Caco-2 (cell line): ENCODE measurements around the gene DDX51. TPM values are rescaled to one million over a fixed set of nuclear protein-coding genes. Genes with fewer than 3 reads are reported as not detected.

Experiments used
- BruUV-seq: library from RNA; stranded (reverse); fragments of 400-500 nt; replicated peaks from 2 replicates; lab custom pipeline; 2021; lab: Mats Ljungman, UMichigan
- CTCF ChIA-PET: fragments of 300-600 bp; sonication (Branson Sonifier 250); formaldehyde crosslinking; loops from one replicate; lab custom pipeline; 2022; ENCODE audit warnings: antibody characterized with exemption; lab: Charles Lee
- POLR2A ChIA-PET: fragments of 300-600 bp; sonication (Branson Sonifier 250); formaldehyde crosslinking; loops from one replicate; lab custom pipeline; 2022; ENCODE audit warnings: antibody characterized with exemption; lab: Charles Lee
- DNase-seq, 2 experiments: peaks; one replicate each; pipeline versions ENCODE4 v3.0.0 to v3.0.0-alpha.2; 2020 to 2022
- H3K27me3 ChIP-seq: replicated peaks from 2 replicates; pipeline ENCODE4 v1.6.0; 2011; ENCODE audit warnings: low read length; ENCODE audit not compliant: control insufficient read depth, insufficient read depth
- H3K36me3 ChIP-seq: 2 replicates; pipeline ENCODE4 v1.5.1; 2011; ENCODE audit warnings: low read length; ENCODE audit not compliant: control insufficient read depth, insufficient read depth
- H3K4me1 ChIP-seq: fragments of 250-450 bp; sonication (Bioruptor Pico); 2 replicates; pipeline ENCODE4 v1.5.1; 2020; ENCODE audit warnings: mild to moderate bottlenecking
- H3K4me3 ChIP-seq: 2 replicates; pipeline ENCODE4 v1.5.1; 2011; ENCODE audit warnings: low read depth, mild to moderate bottlenecking, control low read depth, low read length
- H3K9me3 ChIP-seq: fragments of 250-450 bp; sonication (Bioruptor Pico); 2 replicates; pipeline ENCODE4 v1.5.1; 2020; ENCODE audit warnings: mild to moderate bottlenecking, moderate library complexity
- H3K27ac Mint-ChIP-seq: one replicate; pipeline ENCODE4 v1.8.0; 2022; ENCODE audit warnings: mixed read lengths; ENCODE audit not compliant: unreplicated experiment
- H3K27me3 Mint-ChIP-seq: one replicate; pipeline ENCODE4 v1.8.0; 2022; ENCODE audit warnings: mixed read lengths; ENCODE audit not compliant: insufficient read depth, unreplicated experiment
- H3K36me3 Mint-ChIP-seq: one replicate; pipeline ENCODE4 v1.8.0; 2022; ENCODE audit warnings: mild to moderate bottlenecking, mixed read lengths; ENCODE audit not compliant: insufficient read depth, unreplicated experiment
- H3K4me1 Mint-ChIP-seq: one replicate; pipeline ENCODE4 v1.8.0; 2022; ENCODE audit warnings: low read depth, mixed read lengths; ENCODE audit not compliant: unreplicated experiment
- H3K4me3 Mint-ChIP-seq: one replicate; pipeline ENCODE4 v1.8.0; 2022; ENCODE audit warnings: mild to moderate bottlenecking, moderate library complexity, mixed read lengths; ENCODE audit not compliant: unreplicated experiment
- H3K9me3 Mint-ChIP-seq: one replicate; pipeline ENCODE4 v1.8.0; 2022; ENCODE audit warnings: mixed read lengths; ENCODE audit not compliant: unreplicated experiment
- CTCF ChIP-seq, 2 experiments: fragments of 200-600 bp in 1 of 2; IDR thresholded peaks; 1 replicate in 1 of 2; 2 replicates in 1 of 2; pipeline versions ENCODE4 v1.5.1 to v1.8.0; 2011 to 2022; ENCODE audit warnings: antibody characterized with exemption in 1 of 2, control low read depth in 1 of 2, inconsistent platforms in 1 of 2, low read depth in 1 of 2, low read length in 1 of 2, mild to moderate bottlenecking in 1 of 2, moderate library complexity in 1 of 2; ENCODE audit not compliant: insufficient read depth in 1 of 2, severe bottlenecking in 1 of 2, unreplicated experiment in 1 of 2
- intact Hi-C: fragments of 100-400 bp; cut with micrococcal nuclease; formaldehyde crosslinking; loops from one replicate; pipeline ENCODE4 v1.10.0; 2022; ENCODE audit not compliant: unreplicated experiment
- total RNA-seq: library from RNA; stranded (reverse); gene quantifications from 2 replicates; pipeline ENCODE4 v1.2.3, GENCODE V29; 2022

DDX51 gene
- total RNA-seq, 1 experiment from 2014 or later: 40.4 TPM

GRCh38 chr12:132094269-132094891, 49.7 kb downstream of the DDX51 start:
- Mint-ChIP-seq H3K27me3 (no peaks in the 10 kb centered on the region), H3K9me3 (peaks cover 16% of the 10 kb centered on the region), H3K27ac (no peak overlapping the region), H3K4me3 (no peak overlapping the region), H3K36me3 (peaks cover 44% of the 10 kb centered on the region), H3K4me1 (peaks cover 7% of the 10 kb centered on the region)
- Histone ChIP-seq H3K27me3 (no peaks in the 10 kb centered on the region), H3K4me3 (no peak overlapping the region), H3K36me3 (no peaks in the 10 kb centered on the region), H3K9me3 (no peaks in the 10 kb centered on the region), H3K4me1 (no peaks in the 10 kb centered on the region)
- intact Hi-C loops: no loop called here
- TF ChIP-seq CTCF (IDR thresholded peaks at IDR 0.05; ENCODE audit: insufficient read depth in 1 of 2, low read depth in 1 of 2, low read length in 1 of 2, severe bottlenecking in 1 of 2, unreplicated experiment in 1 of 2): no peak
- ChIA-PET CTCF (no interaction called here), POLR2A (no interaction called here)
- no peak for DNase-seq
- no TSS peak for BruUV-seq

- no peaks in the 10 kb centered on the region for H3K9me3 Mint-ChIP-seq
- Histone ChIP-seq H3K9me3 (no peaks in the 10 kb centered on the region), H3K4me3 (no peak overlapping the region), H3K27me3 (no peaks in the 10 kb centered on the region), H3K4me1 (peaks cover 10% of the 10 kb centered on the region), H3K36me3 (peaks cover 1% of the 10 kb centered on the region; the same call in 1 of the 2 replicates)
- H3K36me3 Mint-ChIP-seq: peaks cover 29% of the 10 kb centered on the region
- TF ChIP-seq CTCF (IDR thresholded peaks at IDR 0.05; ENCODE audit: insufficient read depth in 1 of 2, low read depth in 1 of 2, low read length in 1 of 2, severe bottlenecking in 1 of 2, unreplicated experiment in 1 of 2): no peak
- no peak for DNase-seq
- no peaks in the 10 kb centered on the region for H3K4me1 Mint-ChIP-seq
- CTCF ChIA-PET: no interaction called here
- H3K4me3 Mint-ChIP-seq: no peak overlapping the region
- H3K27ac Mint-ChIP-seq: no peak overlapping the region
- intact Hi-C loops: no loop called here
- H3K27me3 Mint-ChIP-seq: no peaks in the 10 kb centered on the region
- POLR2A ChIA-PET: no interaction called here
- BruUV-seq: no TSS peak
These were observed 54.7 kb downstream of the DDX51 start for GRCh38 chr12:132089407-132089910.

Other genes with a start within 250 kb of the DDX51 start
- gene ULK1, start 249.7 kb downstream of the DDX51 start, total RNA-seq: 61.1 and 63.8 TPM in 2 replicates
- gene PUS1, start 215.0 kb downstream of the DDX51 start, total RNA-seq: 65.6 and 71.9 TPM in 2 replicates
- 60.5 and 63.0 TPM in 2 replicates for gene EP400, start 194.4 kb downstream of the DDX51 start, total RNA-seq
- 39.6 and 40.7 TPM in 2 replicates for gene NOC4L, start 138 bp upstream of the DDX51 start, total RNA-seq
- 0.21 and 0.45 TPM in 2 replicates for gene GALNT9, start 185.3 kb upstream of the DDX51 start, total RNA-seq